HG03060 (cell line): Measurements from ENCODE around the gene POMZP3.
"Not testable (repeated sequence)": the region's sequence is repeated elsewhere in the genome, so short reads cannot be mapped to it uniquely, and the experiment has no call there.

Source experiments
- ATAC-seq: cut with Tn5 transposase; IDR thresholded peaks from one replicate; pipeline ENCODE4 v1.9.1; 2021; ENCODE audit warnings: low read depth, moderate number of reproducible peaks; ENCODE audit not compliant: unreplicated experiment

The POMZP3 gene

DNA sequence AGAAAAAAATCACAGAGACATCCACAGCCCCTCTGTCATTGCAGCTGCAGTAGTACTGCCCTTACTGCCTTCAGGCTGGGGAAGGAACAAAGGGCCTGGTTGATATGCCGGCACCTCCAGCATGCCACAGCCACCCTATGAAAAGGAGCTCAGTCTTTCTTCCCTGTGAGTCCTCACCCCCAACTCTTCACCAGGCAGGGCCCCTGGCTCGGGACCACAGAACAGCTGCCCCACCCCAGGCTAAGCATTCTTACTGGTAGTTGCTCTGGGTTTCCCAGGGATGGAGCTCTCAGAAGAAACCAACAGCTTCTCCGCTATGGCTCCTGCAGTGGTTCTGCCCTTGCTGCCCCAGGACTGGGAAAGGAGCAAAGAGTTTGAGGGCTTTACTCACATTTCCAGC, 36.0 kb downstream of the POMZP3 start:
- ATAC-seq: not testable (repeated sequence)

DNA sequence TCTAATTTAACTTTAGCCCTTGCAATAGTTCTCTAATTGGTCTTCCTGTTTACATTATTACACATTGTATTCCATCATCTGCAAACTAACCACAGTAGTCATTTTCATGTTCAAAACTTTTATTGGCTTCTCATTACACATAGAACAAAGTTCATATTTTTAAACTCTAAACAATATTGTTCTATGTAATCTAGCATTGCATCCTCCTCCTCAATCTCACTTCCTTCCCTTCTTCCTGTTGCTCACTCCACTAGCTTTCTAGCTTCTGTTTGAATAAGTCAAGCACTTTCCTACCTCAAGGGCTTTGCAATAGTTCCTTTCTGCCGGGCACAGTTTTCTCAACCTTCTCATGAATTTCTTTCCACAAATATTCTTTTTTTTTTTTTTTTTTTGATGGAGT, 38.5 kb downstream of the POMZP3 start:
- ATAC-seq: not testable (repeated sequence)

DNA sequence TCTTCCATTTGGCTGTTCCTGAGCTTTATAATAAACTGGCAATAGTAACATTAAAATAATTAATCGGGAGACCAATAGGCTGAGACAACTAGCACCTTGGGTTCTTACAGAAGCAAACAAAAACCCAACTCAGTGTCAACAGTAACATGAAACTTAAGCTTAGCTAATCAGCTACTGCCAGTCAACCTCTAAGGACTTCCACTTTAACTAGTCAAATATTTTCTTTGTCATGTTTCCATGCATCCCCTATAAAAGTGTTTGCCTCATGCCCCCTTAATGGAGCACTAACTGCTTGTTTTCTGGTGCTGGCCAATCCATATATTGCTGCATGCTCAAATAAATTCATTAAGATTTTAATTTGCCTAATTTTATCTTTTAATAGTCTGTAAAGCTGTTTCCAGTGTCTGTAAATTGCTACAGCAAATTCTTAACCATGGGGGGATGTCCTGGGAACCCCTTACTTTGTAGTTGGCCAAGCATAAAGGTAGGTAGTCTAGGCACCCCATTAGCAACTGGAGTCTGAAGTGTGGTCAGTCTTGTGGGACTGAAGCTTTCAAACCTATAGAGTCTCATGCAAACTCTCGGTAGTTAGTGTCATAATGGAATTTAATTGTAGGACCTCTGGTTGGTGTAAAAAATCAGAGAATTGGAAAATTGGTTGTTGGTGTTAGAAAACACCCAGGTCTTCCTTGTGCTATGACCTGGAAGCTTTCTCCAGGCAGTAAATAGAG, 40.3 kb downstream of the POMZP3 start:
- ATAC-seq: not testable (repeated sequence)

DNA sequence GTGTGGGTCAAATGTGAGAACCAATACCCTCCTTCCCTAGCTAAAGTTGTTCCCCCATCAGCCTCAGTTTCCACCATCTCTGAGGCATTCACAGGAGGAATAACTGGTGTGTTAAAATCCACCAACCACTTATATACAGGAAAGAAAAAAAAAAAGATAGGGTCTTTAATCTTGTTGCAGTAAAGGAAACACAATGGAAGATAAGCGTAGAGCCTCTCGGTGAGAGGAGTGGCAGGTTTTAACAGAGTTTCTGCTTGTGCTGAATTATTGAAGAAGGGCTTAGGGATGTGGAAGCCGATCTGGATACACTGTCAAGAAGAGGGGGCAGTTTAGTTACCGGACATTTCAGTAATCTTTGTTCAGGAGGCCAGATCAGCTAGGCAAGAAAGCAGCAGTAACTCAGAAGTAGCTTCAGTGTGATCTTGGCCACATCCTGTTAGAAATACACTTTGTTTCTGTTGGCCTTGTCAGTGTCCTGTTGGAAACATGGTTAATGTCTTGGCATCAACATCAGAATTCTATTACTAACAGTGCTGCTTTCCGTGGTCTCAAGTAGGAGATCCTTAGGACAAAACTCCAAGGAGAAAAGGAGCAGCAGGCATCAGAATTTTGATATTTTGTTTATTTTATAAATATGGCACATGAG, 43.3 kb downstream of the POMZP3 start:
- not testable (repeated sequence) for ATAC-seq

DNA sequence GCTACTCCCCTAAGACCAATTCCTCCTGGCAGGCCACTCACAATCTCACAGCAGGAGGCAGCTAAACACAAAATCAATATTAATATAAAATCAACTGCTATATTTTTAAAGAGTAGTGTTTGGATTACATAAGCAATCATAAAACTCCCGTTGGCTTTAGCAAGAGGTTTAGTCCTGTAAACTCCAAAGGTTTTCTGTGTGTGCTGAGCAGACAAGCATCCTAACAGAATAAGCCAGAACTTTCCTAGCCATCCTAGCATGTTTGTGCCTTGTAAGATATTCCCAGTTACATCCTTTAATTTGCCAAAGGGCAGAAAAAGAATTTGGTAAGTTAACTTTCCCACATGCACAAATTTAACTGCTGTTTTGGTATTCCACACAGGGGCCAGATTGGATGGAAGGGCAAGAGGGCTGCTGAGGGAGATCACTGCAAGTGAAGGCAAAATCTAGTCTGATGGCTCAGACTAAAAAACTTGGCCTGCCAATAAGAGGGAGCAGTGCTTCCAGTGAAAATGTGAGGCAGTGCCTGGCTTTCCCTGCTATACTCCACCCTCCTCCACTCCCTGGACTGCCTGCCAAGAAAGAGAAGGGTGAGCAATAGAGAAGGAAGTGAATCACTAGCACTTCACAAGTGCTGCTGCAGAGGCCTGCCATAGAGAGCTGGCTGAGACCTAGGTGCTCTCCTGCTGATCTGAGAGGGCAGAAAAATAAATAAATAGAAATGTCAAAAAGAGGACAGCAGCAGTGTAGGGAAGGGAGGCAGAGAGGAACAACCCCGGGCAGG, 44.0 kb downstream of the POMZP3 start:
- ATAC-seq: not testable (repeated sequence)

DNA sequence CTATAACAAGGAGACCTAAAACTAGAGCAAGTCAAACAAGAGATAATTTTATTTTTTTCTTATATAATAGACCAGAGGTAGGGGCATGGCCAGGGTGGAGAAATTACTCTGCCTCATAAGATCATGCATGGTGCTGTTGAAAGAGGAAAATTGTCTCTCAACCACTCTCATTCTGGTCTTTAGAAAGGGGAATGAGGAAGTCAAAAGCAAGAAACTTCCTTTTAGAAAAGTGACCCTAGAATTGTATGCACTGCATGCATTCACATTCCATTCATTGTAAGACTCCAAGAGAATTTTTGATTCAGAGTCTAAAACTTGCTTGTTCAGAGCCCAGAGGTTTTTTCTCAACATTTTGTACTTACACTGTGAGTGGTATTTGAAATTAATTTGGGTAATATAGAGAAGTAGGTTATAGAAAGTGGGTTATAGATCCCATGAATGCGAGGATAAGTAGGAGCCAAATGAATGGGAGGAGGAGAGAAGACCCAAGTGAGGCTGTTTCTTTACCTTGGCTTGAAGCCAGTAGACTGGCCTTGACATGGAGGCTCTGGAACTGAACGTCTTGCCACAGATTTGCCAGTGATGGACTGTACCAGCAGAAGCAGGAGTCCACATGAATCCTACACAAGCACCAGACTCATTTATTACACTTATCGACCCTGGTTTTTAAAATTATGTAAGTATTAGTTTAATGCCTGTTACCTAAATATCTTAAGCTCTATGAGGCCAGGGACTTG, 51.0 kb downstream of the POMZP3 start:
- ATAC-seq: not testable (repeated sequence)

DNA sequence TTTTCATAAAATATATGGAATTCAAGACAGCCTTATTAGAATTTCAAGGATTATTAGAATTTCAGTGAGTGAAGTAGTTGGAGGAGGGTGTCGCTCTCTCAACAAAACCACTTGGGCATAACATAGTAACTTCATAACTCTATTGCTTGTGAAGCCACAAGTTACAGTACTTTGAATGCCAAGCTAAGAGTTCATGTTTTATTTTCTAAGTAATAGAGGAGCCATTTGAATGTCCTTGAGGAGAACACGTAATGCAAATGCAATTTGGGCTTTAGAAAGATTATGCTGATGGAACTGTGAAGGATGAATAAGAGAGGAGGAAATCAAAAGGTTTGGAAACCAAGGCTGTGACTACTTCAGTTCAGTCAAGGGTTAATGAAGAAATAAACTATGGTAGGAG, 51.6 kb downstream of the POMZP3 start:
- not testable (repeated sequence) for ATAC-seq

DNA sequence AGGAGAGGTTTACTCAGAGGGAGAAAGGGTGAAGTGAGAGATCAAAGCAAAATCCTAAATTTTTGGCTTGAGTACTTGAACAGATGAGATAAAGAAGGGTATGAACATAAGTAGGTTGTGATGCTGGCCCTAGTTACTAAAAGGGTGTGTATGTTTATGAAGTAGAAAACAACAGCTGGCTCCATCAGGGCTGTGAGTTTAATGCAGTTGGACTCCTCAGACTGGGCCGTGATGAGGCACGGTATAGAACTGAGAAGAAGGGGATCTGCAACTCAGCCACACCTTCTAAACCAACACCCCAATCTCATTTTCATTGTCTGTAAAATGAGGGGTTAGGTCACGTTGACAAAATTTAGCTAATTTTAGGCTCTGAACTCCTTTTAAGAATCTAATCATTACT, 54.8 kb downstream of the POMZP3 start:
- ATAC-seq: not testable (repeated sequence)

DNA sequence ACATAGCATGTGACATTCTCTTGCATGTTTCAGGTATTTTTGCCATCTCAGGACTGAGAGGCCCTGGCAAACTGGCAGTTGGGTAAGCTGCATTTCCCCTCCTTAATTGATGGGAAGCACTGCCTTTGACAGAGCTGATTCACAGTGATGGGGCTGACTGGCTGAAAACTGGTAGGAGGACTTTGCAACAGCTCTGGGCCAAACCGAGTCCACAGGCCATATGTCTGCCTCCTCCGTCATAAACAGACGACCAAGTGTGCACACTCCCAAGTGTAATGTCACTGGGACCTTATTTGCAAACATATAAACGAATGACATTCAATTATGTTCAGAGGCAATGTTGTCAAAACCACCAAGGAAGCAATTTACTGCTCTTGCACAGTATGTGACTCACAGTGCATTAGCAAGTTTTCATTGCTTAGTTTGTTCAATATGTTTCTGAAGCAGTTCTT, 56.7 kb downstream of the POMZP3 start:
- ATAC-seq: not testable (repeated sequence)

DNA sequence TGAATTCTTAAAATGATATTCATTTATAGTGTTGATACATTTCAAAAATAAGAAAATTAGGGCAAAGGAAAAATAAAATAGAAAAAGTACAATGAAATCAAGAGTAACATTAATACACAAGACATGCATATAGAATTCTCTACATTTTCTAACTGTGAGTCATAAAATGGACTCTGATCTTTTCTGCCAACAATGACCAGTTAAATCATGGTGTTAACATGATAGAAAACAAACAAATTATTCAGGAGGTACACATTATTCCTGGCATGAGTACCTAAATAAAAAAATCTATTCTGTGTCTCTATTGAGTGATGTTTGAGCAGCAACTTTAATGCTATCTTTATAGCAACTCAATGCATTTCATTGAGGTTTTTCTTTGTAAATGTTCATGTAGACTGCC, 58.3 kb downstream of the POMZP3 start:
- ATAC-seq: not testable (repeated sequence)

DNA sequence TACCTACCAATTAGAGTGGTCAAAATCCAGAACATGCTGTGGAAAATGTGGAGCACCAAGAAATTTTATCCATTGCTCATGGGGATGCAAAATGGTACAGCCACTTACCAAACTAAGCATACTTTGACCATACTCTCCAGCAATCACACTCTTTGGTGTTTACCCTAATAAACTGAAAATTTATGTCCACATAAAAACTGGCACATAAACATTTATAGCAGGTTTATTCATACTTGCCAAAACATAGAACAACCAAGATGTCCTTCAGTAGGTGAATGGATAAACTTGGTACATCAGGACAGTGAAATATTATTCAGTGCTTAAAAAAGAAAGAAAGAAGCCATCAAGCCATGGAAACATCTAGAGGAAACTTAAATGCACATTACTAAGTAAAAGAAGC, 59.3 kb downstream of the POMZP3 start:
- not testable (repeated sequence) for ATAC-seq

DNA sequence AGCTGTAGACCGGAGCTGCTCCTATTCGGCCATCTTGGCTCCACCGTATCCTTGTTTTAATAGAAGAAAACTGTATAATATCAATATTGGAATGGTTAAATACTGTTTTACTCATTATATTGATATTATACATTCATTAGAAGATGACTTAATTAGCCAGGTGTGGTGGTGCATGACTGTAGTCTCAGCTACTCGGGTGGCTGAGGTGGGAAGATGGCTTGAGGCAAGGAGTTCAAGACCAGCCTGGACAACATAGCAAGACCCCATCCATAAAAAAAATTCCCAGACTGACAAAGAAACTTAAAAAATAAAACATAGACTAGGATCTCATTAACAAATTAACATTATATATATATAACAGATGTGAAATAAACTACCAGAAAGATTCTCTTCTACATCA, 59.8 kb downstream of the POMZP3 start:
- not testable (repeated sequence) for ATAC-seq

DNA sequence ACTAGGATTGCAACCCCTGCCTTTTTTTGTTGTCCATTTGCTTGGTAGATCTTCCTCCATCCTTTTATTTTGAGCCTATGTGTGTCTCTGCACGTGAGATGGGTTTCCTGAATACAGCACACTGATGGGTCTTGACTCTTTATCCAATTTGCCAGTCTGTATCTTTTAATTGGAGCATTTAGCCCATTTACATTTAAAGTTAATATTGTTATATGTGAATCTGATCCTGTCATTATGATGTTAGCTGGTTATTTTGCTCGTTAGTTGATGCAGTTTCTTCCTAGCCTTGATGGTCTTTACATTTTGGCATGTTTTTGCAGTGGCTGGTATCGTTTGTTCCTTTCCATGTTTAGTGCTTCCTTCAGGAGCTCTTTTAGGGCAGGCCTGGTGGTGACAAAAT, 62.1 kb downstream of the POMZP3 start:
- ATAC-seq: not testable (repeated sequence)

DNA sequence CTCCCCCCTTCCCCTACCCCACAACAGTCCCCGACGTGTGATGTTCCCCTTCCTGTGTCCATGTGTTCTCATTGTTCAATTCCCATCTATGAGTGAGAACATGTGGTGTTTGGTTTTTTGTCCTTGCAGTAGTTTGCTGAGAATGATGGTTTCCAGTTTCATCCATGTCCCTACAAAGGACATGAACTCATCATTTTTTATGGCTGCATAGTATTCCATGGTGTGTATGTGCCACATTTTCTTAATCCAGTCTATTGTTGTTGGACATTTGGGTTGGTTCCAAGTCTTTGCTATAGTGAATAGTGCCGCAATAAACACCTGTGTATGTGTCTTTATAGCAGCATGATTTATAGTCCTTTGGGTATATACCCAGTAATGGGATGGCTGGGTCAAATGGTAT, 65.7 kb downstream of the POMZP3 start:
- not testable (repeated sequence) for ATAC-seq

DNA sequence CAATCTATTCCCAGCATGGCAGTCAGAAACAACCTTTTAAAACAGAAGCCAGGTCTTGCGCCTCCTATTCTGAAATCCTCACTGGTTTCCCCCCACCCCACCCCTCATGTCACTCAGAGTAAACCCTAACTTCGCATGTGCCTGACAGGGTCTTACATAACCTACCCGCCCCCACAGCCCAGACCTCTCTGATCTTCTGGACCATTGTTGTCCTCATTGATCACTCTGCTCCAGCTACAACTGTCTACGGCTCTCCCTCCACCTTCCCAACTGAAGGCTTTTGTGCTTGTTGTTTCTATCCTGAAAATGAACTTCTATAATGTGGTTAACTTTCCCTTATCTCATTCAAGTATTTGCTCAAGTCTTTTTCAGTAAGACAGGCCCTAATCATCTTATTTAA, 66.9 kb downstream of the POMZP3 start:
- not testable (repeated sequence) for ATAC-seq
